HL-60 (cell line): ENCODE measurements around the gene A4GALT.
"Not testable (repeated sequence)": the region's sequence is repeated elsewhere in the genome, so short reads cannot be mapped to it uniquely, and the experiment has no call there.

Source experiments
- GABPA ChIP-seq: IDR thresholded peaks from 2 replicates; pipeline ENCODE4 v1.6.1; 2012; ENCODE audit warnings: low read depth
- POLR2AphosphoS5 ChIP-seq: IDR thresholded peaks from 2 replicates; pipeline ENCODE4 v1.6.1; 2012; ENCODE audit warnings: low read depth
- SPI1 ChIP-seq: IDR thresholded peaks from 2 replicates; pipeline ENCODE4 v1.6.1; 2012; ENCODE audit warnings: low read depth, mild to moderate bottlenecking, borderline replicate concordance
- TF ChIP-seq, protein P1 (sequence below): IDR thresholded peaks from one replicate; pipeline ENCODE4 v1.5.1; 2011; ENCODE audit warnings: low read length, control low read depth, inconsistent platforms; ENCODE audit not compliant: insufficient read depth
- TF ChIP-seq, protein P2 (sequence below): IDR thresholded peaks from 2 replicates; pipeline ENCODE4 v1.6.1; 2012; ENCODE audit warnings: low read depth; ENCODE audit not compliant: insufficient replicate concordance

DNA sequence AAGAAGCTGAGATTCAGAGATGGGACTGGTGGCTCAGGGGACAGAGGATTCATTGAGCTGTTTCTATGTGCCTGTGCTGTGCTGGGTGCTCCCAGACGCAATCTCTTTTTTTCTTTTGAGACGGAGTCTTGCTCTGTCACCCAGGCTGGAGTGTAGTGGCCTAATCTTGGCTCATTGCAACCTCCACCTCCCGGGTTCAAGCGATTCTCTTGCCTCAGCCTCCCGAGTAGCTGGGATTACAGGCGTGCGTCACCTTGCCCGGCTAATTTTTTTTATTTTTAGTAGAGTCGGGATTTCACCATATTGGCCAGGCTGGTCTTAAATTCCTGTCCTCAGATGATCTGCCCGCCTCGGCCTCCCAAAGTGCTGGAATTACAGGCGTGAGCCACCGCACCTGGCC lies 47.6 kb downstream of the A4GALT start:
- not testable (repeated sequence) for TF ChIP-seq POLR2AphosphoS5, GABPA, SPI1
- TF ChIP-seq, protein P1, sequence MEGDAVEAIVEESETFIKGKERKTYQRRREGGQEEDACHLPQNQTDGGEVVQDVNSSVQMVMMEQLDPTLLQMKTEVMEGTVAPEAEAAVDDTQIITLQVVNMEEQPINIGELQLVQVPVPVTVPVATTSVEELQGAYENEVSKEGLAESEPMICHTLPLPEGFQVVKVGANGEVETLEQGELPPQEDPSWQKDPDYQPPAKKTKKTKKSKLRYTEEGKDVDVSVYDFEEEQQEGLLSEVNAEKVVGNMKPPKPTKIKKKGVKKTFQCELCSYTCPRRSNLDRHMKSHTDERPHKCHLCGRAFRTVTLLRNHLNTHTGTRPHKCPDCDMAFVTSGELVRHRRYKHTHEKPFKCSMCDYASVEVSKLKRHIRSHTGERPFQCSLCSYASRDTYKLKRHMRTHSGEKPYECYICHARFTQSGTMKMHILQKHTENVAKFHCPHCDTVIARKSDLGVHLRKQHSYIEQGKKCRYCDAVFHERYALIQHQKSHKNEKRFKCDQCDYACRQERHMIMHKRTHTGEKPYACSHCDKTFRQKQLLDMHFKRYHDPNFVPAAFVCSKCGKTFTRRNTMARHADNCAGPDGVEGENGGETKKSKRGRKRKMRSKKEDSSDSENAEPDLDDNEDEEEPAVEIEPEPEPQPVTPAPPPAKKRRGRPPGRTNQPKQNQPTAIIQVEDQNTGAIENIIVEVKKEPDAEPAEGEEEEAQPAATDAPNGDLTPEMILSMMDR: not testable (repeated sequence)
- TF ChIP-seq, protein P2, sequence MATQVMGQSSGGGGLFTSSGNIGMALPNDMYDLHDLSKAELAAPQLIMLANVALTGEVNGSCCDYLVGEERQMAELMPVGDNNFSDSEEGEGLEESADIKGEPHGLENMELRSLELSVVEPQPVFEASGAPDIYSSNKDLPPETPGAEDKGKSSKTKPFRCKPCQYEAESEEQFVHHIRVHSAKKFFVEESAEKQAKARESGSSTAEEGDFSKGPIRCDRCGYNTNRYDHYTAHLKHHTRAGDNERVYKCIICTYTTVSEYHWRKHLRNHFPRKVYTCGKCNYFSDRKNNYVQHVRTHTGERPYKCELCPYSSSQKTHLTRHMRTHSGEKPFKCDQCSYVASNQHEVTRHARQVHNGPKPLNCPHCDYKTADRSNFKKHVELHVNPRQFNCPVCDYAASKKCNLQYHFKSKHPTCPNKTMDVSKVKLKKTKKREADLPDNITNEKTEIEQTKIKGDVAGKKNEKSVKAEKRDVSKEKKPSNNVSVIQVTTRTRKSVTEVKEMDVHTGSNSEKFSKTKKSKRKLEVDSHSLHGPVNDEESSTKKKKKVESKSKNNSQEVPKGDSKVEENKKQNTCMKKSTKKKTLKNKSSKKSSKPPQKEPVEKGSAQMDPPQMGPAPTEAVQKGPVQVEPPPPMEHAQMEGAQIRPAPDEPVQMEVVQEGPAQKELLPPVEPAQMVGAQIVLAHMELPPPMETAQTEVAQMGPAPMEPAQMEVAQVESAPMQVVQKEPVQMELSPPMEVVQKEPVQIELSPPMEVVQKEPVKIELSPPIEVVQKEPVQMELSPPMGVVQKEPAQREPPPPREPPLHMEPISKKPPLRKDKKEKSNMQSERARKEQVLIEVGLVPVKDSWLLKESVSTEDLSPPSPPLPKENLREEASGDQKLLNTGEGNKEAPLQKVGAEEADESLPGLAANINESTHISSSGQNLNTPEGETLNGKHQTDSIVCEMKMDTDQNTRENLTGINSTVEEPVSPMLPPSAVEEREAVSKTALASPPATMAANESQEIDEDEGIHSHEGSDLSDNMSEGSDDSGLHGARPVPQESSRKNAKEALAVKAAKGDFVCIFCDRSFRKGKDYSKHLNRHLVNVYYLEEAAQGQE: not testable (repeated sequence)
